ENCODE results near the gene RERE.
"Not testable (repeated sequence)": the region's sequence is repeated elsewhere in the genome, so short reads cannot be mapped to it uniquely, and the experiment has no call there.

Gene RERE

GRCh38 chr1:8623651-8624192, 193.7 kb downstream of the RERE start:
- not testable (repeated sequence) for H3K9ac ChIP-seq (ENCODE audit: low read depth in 1 of 2, low read length in 2 of 2)

GRCh38 chr1:8621785-8622348, 195.6 kb downstream of the RERE start:
- H3K4me1 ChIP-seq (ENCODE audit: control insufficient read depth in 2 of 2, insufficient read depth in 2 of 2, low read length in 2 of 2); H3K27me3 ChIP-seq (ENCODE audit: control insufficient read depth in 2 of 2, insufficient read depth in 2 of 2, low read length in 2 of 2); H3K4me3 ChIP-seq (ENCODE audit: low read length in 2 of 2); H3K27ac ChIP-seq (ENCODE audit: low read depth in 2 of 2, low read length in 2 of 2); H3K36me3 ChIP-seq (ENCODE audit: control insufficient read depth in 2 of 2, insufficient read depth in 2 of 2, low read length in 2 of 2); H3K9ac ChIP-seq (ENCODE audit: low read depth in 1 of 2, low read length in 2 of 2); H3K9me3 ChIP-seq (ENCODE audit: control insufficient read depth in 2 of 2, low read length in 2 of 2): not testable (repeated sequence)

More at GRCh38 chr1:8623651-8624192, 193.7 kb downstream of the RERE start:
- H3K36me3 ChIP-seq (ENCODE audit: control insufficient read depth in 2 of 2, insufficient read depth in 2 of 2, low read length in 2 of 2); H3K27me3 ChIP-seq (ENCODE audit: control insufficient read depth in 2 of 2, insufficient read depth in 2 of 2, low read length in 2 of 2); H3K4me3 ChIP-seq (ENCODE audit: low read length in 2 of 2); H3K9me3 ChIP-seq (ENCODE audit: control insufficient read depth in 2 of 2, low read length in 2 of 2); H3K27ac ChIP-seq (ENCODE audit: low read depth in 2 of 2, low read length in 2 of 2); H3K4me1 ChIP-seq (ENCODE audit: control insufficient read depth in 2 of 2, insufficient read depth in 2 of 2, low read length in 2 of 2): not testable (repeated sequence)

GRCh38 chr1:8621034-8621582, 196.3 kb downstream of the RERE start:
- H3K9ac ChIP-seq (ENCODE audit: low read depth in 1 of 2, low read length in 2 of 2); H3K27ac ChIP-seq (ENCODE audit: low read depth in 2 of 2, low read length in 2 of 2); H3K4me1 ChIP-seq (ENCODE audit: control insufficient read depth in 2 of 2, insufficient read depth in 2 of 2, low read length in 2 of 2): not testable (repeated sequence)

GRCh38 chr1:8619917-8620502, 197.4 kb downstream of the RERE start:
- H3K27me3 ChIP-seq (ENCODE audit: control insufficient read depth in 2 of 2, insufficient read depth in 2 of 2, low read length in 2 of 2); H3K4me3 ChIP-seq (ENCODE audit: low read length in 2 of 2); H3K27ac ChIP-seq (ENCODE audit: low read depth in 2 of 2, low read length in 2 of 2); H3K9ac ChIP-seq (ENCODE audit: low read depth in 1 of 2, low read length in 2 of 2); H3K36me3 ChIP-seq (ENCODE audit: control insufficient read depth in 2 of 2, insufficient read depth in 2 of 2, low read length in 2 of 2); H3K4me1 ChIP-seq (ENCODE audit: control insufficient read depth in 2 of 2, insufficient read depth in 2 of 2, low read length in 2 of 2); H3K9me3 ChIP-seq (ENCODE audit: control insufficient read depth in 2 of 2, low read length in 2 of 2): not testable (repeated sequence)

More at GRCh38 chr1:8621034-8621582, 196.3 kb downstream of the RERE start:
- H3K27me3 ChIP-seq (ENCODE audit: control insufficient read depth in 2 of 2, insufficient read depth in 2 of 2, low read length in 2 of 2); H3K36me3 ChIP-seq (ENCODE audit: control insufficient read depth in 2 of 2, insufficient read depth in 2 of 2, low read length in 2 of 2); H3K4me3 ChIP-seq (ENCODE audit: low read length in 2 of 2); H3K9me3 ChIP-seq (ENCODE audit: control insufficient read depth in 2 of 2, low read length in 2 of 2): not testable (repeated sequence)

GRCh38 chr1:8619419-8619818, 198.0 kb downstream of the RERE start:
- not testable (repeated sequence) for H3K27me3 ChIP-seq (ENCODE audit: control insufficient read depth in 2 of 2, insufficient read depth in 2 of 2, low read length in 2 of 2); H3K36me3 ChIP-seq (ENCODE audit: control insufficient read depth in 2 of 2, insufficient read depth in 2 of 2, low read length in 2 of 2); H3K27ac ChIP-seq (ENCODE audit: low read depth in 2 of 2, low read length in 2 of 2); H3K4me1 ChIP-seq (ENCODE audit: control insufficient read depth in 2 of 2, insufficient read depth in 2 of 2, low read length in 2 of 2); H3K9me3 ChIP-seq (ENCODE audit: control insufficient read depth in 2 of 2, low read length in 2 of 2); H3K4me3 ChIP-seq (ENCODE audit: low read length in 2 of 2); H3K9ac ChIP-seq (ENCODE audit: low read depth in 1 of 2, low read length in 2 of 2)

- H3K4me3 ChIP-seq (ENCODE audit: low read length in 2 of 2); H3K27ac ChIP-seq (ENCODE audit: low read depth in 2 of 2, low read length in 2 of 2); H3K4me1 ChIP-seq (ENCODE audit: control insufficient read depth in 2 of 2, insufficient read depth in 2 of 2, low read length in 2 of 2); H3K9ac ChIP-seq (ENCODE audit: low read depth in 1 of 2, low read length in 2 of 2); H3K9me3 ChIP-seq (ENCODE audit: control insufficient read depth in 2 of 2, low read length in 2 of 2); H3K36me3 ChIP-seq (ENCODE audit: control insufficient read depth in 2 of 2, insufficient read depth in 2 of 2, low read length in 2 of 2); H3K27me3 ChIP-seq (ENCODE audit: control insufficient read depth in 2 of 2, insufficient read depth in 2 of 2, low read length in 2 of 2): not testable (repeated sequence)
These were observed 200.6 kb downstream of the RERE start for GRCh38 chr1:8616791-8617190.

GRCh38 chr1:8611634-8612515, 205.6 kb downstream of the RERE start:
- not testable (repeated sequence) for H3K27me3 ChIP-seq (ENCODE audit: control insufficient read depth in 2 of 2, insufficient read depth in 2 of 2, low read length in 2 of 2); H3K9ac ChIP-seq (ENCODE audit: low read depth in 1 of 2, low read length in 2 of 2); H3K9me3 ChIP-seq (ENCODE audit: control insufficient read depth in 2 of 2, low read length in 2 of 2); H3K27ac ChIP-seq (ENCODE audit: low read depth in 2 of 2, low read length in 2 of 2); H3K4me1 ChIP-seq (ENCODE audit: control insufficient read depth in 2 of 2, insufficient read depth in 2 of 2, low read length in 2 of 2); H3K4me3 ChIP-seq (ENCODE audit: low read length in 2 of 2); H3K36me3 ChIP-seq (ENCODE audit: control insufficient read depth in 2 of 2, insufficient read depth in 2 of 2, low read length in 2 of 2)

- H3K4me3 ChIP-seq (ENCODE audit: low read length in 2 of 2): no peak overlapping the region
- H3K9ac ChIP-seq (ENCODE audit: low read depth in 1 of 2, low read length in 2 of 2): no peak overlapping the region
- no peaks in the 10 kb centered on the region for H3K27me3 ChIP-seq (ENCODE audit: control insufficient read depth in 2 of 2, insufficient read depth in 2 of 2, low read length in 2 of 2)
- no peak overlapping the region for H3K27ac ChIP-seq (ENCODE audit: low read depth in 2 of 2, low read length in 2 of 2)
- no peaks in the 10 kb centered on the region for H3K36me3 ChIP-seq (ENCODE audit: control insufficient read depth in 2 of 2, insufficient read depth in 2 of 2, low read length in 2 of 2)
- no peaks in the 10 kb centered on the region for H3K4me1 ChIP-seq (ENCODE audit: control insufficient read depth in 2 of 2, insufficient read depth in 2 of 2, low read length in 2 of 2)
- no peaks in the 10 kb centered on the region for H3K9me3 ChIP-seq (ENCODE audit: control insufficient read depth in 2 of 2, low read length in 2 of 2)
These were observed 209.5 kb downstream of the RERE start for GRCh38 chr1:8607906-8608305.

- Histone ChIP-seq H3K36me3 (ENCODE audit: control insufficient read depth in 2 of 2, insufficient read depth in 2 of 2, low read length in 2 of 2) (no peaks in the 10 kb centered on the region), H3K27me3 (ENCODE audit: control insufficient read depth in 2 of 2, insufficient read depth in 2 of 2, low read length in 2 of 2) (no peaks in the 10 kb centered on the region), H3K9me3 (ENCODE audit: control insufficient read depth in 2 of 2, low read length in 2 of 2) (no peaks in the 10 kb centered on the region), H3K4me1 (ENCODE audit: control insufficient read depth in 2 of 2, insufficient read depth in 2 of 2, low read length in 2 of 2) (no peaks in the 10 kb centered on the region), H3K4me3 (ENCODE audit: low read length in 2 of 2) (peak overlapping the region in 1 of 2 donors; percentile 0), H3K9ac (ENCODE audit: low read depth in 1 of 2, low read length in 2 of 2) (no peak overlapping the region), H3K27ac (ENCODE audit: low read depth in 2 of 2, low read length in 2 of 2) (no peak overlapping the region)
These were observed 213.1 kb downstream of the RERE start for GRCh38 chr1:8604041-8604945.
